Tibial nerve (tissue), 4 donors: ENCODE data around the gene KRTAP3-1. TPM values are rescaled to one million over a fixed set of nuclear protein-coding genes. Genes with fewer than 3 reads are reported as not detected.

ENCODE experiments used
- DNase-seq, 2 donors: peaks; one replicate each; pipeline ENCODE4 v3.0.0-alpha.2; 2019; ENCODE audit warnings: low spot score in 2 of 2
- H3K27ac ChIP-seq, 4 donors: fragments of 200-600 bp; sonication (generic) in 3 of 4; one replicate each; pipeline ENCODE4 v1.5.1; 2017 to 2019; ENCODE audit warnings: mild to moderate bottlenecking in 1 of 4
- H3K27me3 ChIP-seq, 2 donors: fragments of 200-600 bp; sonication (generic) in 1 of 2; one replicate each; pipeline versions ENCODE4 v1.5.1 to v1.6.0; 2017 to 2019
- H3K36me3 ChIP-seq, 3 donors: fragments of 200-600 bp; sonication (generic); one replicate each; pipeline ENCODE4 v1.5.1; 2018 to 2019
- H3K4me1 ChIP-seq, 4 donors: fragments of 200-600 bp; sonication (generic) in 3 of 4; one replicate each; pipeline ENCODE4 v1.5.1; 2017 to 2019
- H3K4me3 ChIP-seq, 4 donors: fragments of 200-600 bp; sonication (generic) in 3 of 4; one replicate each; pipeline ENCODE4 v1.5.1; 2017 to 2019; ENCODE audit warnings: mild to moderate bottlenecking in 1 of 4, moderate library complexity in 1 of 4
- H3K9me3 ChIP-seq, 4 donors: fragments of 200-600 bp; sonication (generic) in 3 of 4; one replicate each; pipeline ENCODE4 v1.5.1; 2017 to 2019
- CTCF ChIP-seq, 5 experiments: fragments of 200-600 bp in 3 of 5; fragments of 450-650 bp in 2 of 5; sonication (generic) in 3 of 5; IDR thresholded peaks; one replicate each; pipeline ENCODE4 v1.5.1; 2016 to 2019; ENCODE audit warnings: antibody characterized with exemption in 5 of 5, mild to moderate bottlenecking in 3 of 5, moderate library complexity in 2 of 5
- EP300 ChIP-seq, 2 donors: sonication (generic); formaldehyde crosslinking; IDR thresholded peaks; one replicate each; pipeline ENCODE4 v1.6.1; 2017; ENCODE audit warnings: antibody characterized with exemption in 2 of 2, mild to moderate bottlenecking in 1 of 2
- POLR2A ChIP-seq, 2 donors: fragments of 450-650 bp; IDR thresholded peaks; one replicate each; pipeline ENCODE4 v1.6.1; 2017; ENCODE audit warnings: antibody characterized with exemption in 2 of 2, mild to moderate bottlenecking in 2 of 2, moderate library complexity in 2 of 2
- WGBS, 2 donors: methylation state at CpG; one replicate each; pipeline ENCODE4 v1.1.5; 2018; 5-methylcytosine and 5-hydroxymethylcytosine counted together
- total RNA-seq, 4 donors: library from RNA; depleted of rRNA; stranded (reverse); fragments of >200 nt; gene quantifications; one replicate each; pipeline ENCODE4 v1.1.0, GENCODE V29; 2016

Gene KRTAP3-1
- total RNA-seq, 4 donors from 2014 or later: not detected

GRCh38 chr17:41012326-41013120 lies 3.6 kb upstream of the KRTAP3-1 start:
- Histone ChIP-seq H3K9me3 (no peaks in the 10 kb centered on the region), H3K36me3 (no peaks in the 10 kb centered on the region), H3K4me3 (no peak overlapping the region), H3K27me3 (no peaks in the 10 kb centered on the region), H3K27ac (no peak overlapping the region), H3K4me1 (no peaks in the 10 kb centered on the region)
- WGBS, 2 donors: 80 to 82% methylated on average over 6 of the region's 6 CpGs
- no peak for TF ChIP-seq EP300 (IDR thresholded peaks at IDR 0.05)
- TF ChIP-seq CTCF (IDR thresholded peaks at IDR 0.05): no peak
- no peak for TF ChIP-seq POLR2A (IDR thresholded peaks at IDR 0.05)
- DNase-seq: no peak

DNA sequence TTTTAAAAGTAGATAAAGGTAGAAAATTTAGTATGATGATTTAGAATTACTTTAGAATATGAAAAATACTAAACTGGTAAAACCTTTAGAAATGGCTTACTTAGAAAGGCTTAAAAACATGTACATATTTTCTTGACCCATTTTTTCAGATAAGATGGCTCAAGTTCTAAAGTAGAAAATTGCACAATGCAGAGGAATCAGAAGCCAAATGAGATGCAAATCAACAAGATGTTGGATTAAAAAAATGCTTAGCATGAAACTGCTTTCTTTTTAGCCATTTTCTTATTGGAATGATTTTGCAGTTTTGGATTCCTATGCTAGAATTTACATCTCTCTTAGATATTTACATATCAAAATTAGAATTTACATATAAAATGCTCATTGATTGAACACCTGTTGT lies 1.5 kb upstream of the KRTAP3-1 start:
- Histone ChIP-seq H3K27ac (no peak overlapping the region), H3K4me3 (no peak overlapping the region), H3K36me3 (no peaks in the 10 kb centered on the region), H3K27me3 (no peaks in the 10 kb centered on the region), H3K4me1 (no peaks in the 10 kb centered on the region), H3K9me3 (no peaks in the 10 kb centered on the region)
- DNase-seq: no peak
- TF ChIP-seq CTCF (IDR thresholded peaks at IDR 0.05): no peak
- TF ChIP-seq EP300 (IDR thresholded peaks at IDR 0.05): no peak
- TF ChIP-seq POLR2A (IDR thresholded peaks at IDR 0.05): no peak

GRCh38 chr17:41009936-41010335 lies 1.0 kb upstream of the KRTAP3-1 start:
- DNase-seq: no peak
- no peaks in the 10 kb centered on the region for H3K27me3 ChIP-seq
- 79 to 85% methylated on average over 1 of the region's 1 CpG for WGBS, 2 donors
- no peak overlapping the region for H3K4me3 ChIP-seq
- H3K9me3 ChIP-seq: no peaks in the 10 kb centered on the region
- no peak overlapping the region for H3K27ac ChIP-seq
- H3K4me1 ChIP-seq: no peaks in the 10 kb centered on the region
- H3K36me3 ChIP-seq: no peaks in the 10 kb centered on the region
- TF ChIP-seq EP300 (IDR thresholded peaks at IDR 0.05) (no peak), CTCF (IDR thresholded peaks at IDR 0.05) (no peak), POLR2A (IDR thresholded peaks at IDR 0.05) (no peak)

DNA sequence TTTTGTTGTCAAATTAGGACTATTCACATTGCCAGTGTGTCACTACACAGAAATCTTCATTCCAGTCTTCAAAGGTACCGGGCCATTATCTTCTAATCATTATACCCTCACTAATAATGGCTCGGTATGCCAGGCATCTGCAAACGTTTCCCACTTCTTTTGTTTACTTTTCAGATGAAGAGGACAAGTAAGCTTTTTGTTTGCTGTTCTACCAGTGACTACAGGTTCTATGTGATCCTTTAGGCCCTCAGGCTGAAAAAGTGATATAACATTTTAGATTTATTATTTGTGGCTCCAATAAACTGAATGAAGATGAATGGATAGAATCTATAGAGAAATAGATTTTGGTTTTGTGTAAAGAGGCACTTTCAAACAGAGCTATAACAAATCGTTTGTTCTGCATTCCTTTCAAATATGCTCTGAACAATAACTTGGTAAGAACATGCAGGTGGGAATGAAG lies 403 bp upstream of the KRTAP3-1 start:
- Histone ChIP-seq H3K27me3 (no peaks in the 10 kb centered on the region), H3K9me3 (no peaks in the 10 kb centered on the region), H3K27ac (no peak overlapping the region), H3K36me3 (no peaks in the 10 kb centered on the region), H3K4me3 (no peak overlapping the region), H3K4me1 (no peaks in the 10 kb centered on the region)
- 46 to 52% methylated on average over 4 of the region's 4 CpGs for WGBS, 2 donors
- no peak for TF ChIP-seq EP300 (IDR thresholded peaks at IDR 0.05)
- no peak for TF ChIP-seq CTCF (IDR thresholded peaks at IDR 0.05)
- TF ChIP-seq POLR2A (IDR thresholded peaks at IDR 0.05): no peak
- no peak for DNase-seq

GRCh38 chr17:41004397-41004796 lies 4.5 kb downstream of the KRTAP3-1 start:
- 93 to 96% methylated on average over 3 of the region's 3 CpGs for WGBS, 2 donors
- DNase-seq: no peak
- H3K9me3 ChIP-seq: no peaks in the 10 kb centered on the region
- no peaks in the 10 kb centered on the region for H3K36me3 ChIP-seq
- no peaks in the 10 kb centered on the region for H3K4me1 ChIP-seq
- no peak overlapping the region for H3K27ac ChIP-seq
- H3K27me3 ChIP-seq: no peaks in the 10 kb centered on the region
- TF ChIP-seq EP300 (IDR thresholded peaks at IDR 0.05): no peak
- no peak for TF ChIP-seq POLR2A (IDR thresholded peaks at IDR 0.05)
- no peak for TF ChIP-seq CTCF (IDR thresholded peaks at IDR 0.05)
- no peak overlapping the region for H3K4me3 ChIP-seq
